HepG2 (cell line): ENCODE measurements around the gene GLRX5. TPM values are rescaled to one million over a fixed set of nuclear protein-coding genes. Genes with fewer than 3 reads are reported as not detected.

ENCODE experiments used
- ATAC-seq: fragments of 200-7000 bp; cut with Tn5 transposase; 3 replicates; pipeline ENCODE4 v1.9.1; 2020; ENCODE audit warnings: mild to moderate bottlenecking, moderate library complexity
- BruUV-seq: library from RNA; stranded (reverse); fragments of 400-500 nt; replicated peaks from 2 replicates; lab custom pipeline; 2021; lab: Mats Ljungman, UMichigan
- CTCF ChIA-PET: fragments of 300-600 bp; formaldehyde crosslinking; extraction: SDS; loops from one replicate; lab custom pipeline; 2021; ENCODE audit warnings: low total read pairs, inconsistent platforms, low intra/inter-chr PET ratio; lab: Yijun Ruan, JAX
- POLR2A ChIA-PET: fragments of 350-600 bp; sonication (Branson Sonifier 250); formaldehyde crosslinking; loops from one replicate; lab custom pipeline; 2020; ENCODE audit warnings: antibody characterized with exemption, inconsistent platforms; lab: Yijun Ruan, JAX
- DNase-seq: peaks from one replicate; pipeline ENCODE4 v3.0.0-alpha.2; 2015; ENCODE audit warnings: low spot score
- FAIRE-seq: peaks from 3 replicates; lab custom pipeline; 2011; peaks lifted over from hg19 to GRCh38; lab: Jason Lieb, UNC
- H2AFZ ChIP-seq: one replicate; pipeline ENCODE4 v1.6.1; 2011; ENCODE audit warnings: low read length, inconsistent platforms
- H3K27ac ChIP-seq: fragments of 300-600 bp; 3 replicates; pipeline ENCODE4 v1.8.0; 2011; ENCODE audit warnings: mixed run types, mild to moderate bottlenecking, mixed read lengths, low read length, inconsistent platforms; ENCODE audit not compliant: insufficient read depth; ENCODE audit errors: extremely low read length
- H3K27me3 ChIP-seq, 2 experiments: fragments of 200-600 bp in 1 of 2; 2 replicates in 1 of 2; 3 replicates in 1 of 2; pipeline versions ENCODE4 v1.6.0 to v1.8.0; 2011; ENCODE audit warnings: low read length in 2 of 2, mild to moderate bottlenecking in 2 of 2, moderate library complexity in 2 of 2, inconsistent platforms in 1 of 2; ENCODE audit not compliant: insufficient read depth in 2 of 2, control insufficient read depth in 1 of 2
- H3K36me3 ChIP-seq, 2 experiments: fragments of 200-600 bp in 1 of 2; replicated peaks in 1 of 2; 2 replicates in 1 of 2; 3 replicates in 1 of 2; pipeline versions ENCODE4 v1.5.1 to v1.8.0; 2011; ENCODE audit warnings: low read length in 2 of 2, inconsistent platforms in 1 of 2; ENCODE audit not compliant: insufficient read depth in 2 of 2, control insufficient read depth in 1 of 2
- H3K4me1 ChIP-seq: 2 replicates; pipeline ENCODE4 v1.5.1; 2012; ENCODE audit warnings: low read length, inconsistent platforms; ENCODE audit not compliant: insufficient read depth
- H3K4me2 ChIP-seq: 2 replicates; pipeline ENCODE4 v1.6.0; 2011; ENCODE audit warnings: low read depth, low read length, inconsistent platforms
- H3K4me3 ChIP-seq, 3 experiments: fragments of 200-600 bp in 1 of 3; sonication (generic), shearing (Covaris generic) in 1 of 3; replicated peaks in 1 of 3; 2 replicates each; pipeline ENCODE4 v1.5.1; 2011 to 2016; ENCODE audit warnings: low read length in 3 of 3, inconsistent platforms in 2 of 3, low read depth in 2 of 3, mild to moderate bottlenecking in 2 of 3, control low read depth in 1 of 3, mixed read lengths in 1 of 3; ENCODE audit not compliant: insufficient read depth in 1 of 3
- H3K79me2 ChIP-seq: one replicate; pipeline ENCODE4 v1.6.1; 2011; ENCODE audit warnings: low read length, inconsistent platforms; ENCODE audit not compliant: insufficient read depth
- H3K9ac ChIP-seq: 2 replicates; pipeline ENCODE4 v1.6.0; 2011; ENCODE audit warnings: mild to moderate bottlenecking, low read depth, low read length, inconsistent platforms; ENCODE audit not compliant: insufficient read depth
- H3K9me3 ChIP-seq: 2 replicates; pipeline ENCODE4 v1.5.1; 2012; ENCODE audit warnings: mild to moderate bottlenecking, low read length
- H4K20me1 ChIP-seq: 2 replicates; pipeline ENCODE4 v1.6.0; 2011; ENCODE audit warnings: inconsistent platforms, mild to moderate bottlenecking, low read length, moderate library complexity; ENCODE audit not compliant: insufficient read depth
- CEBPG ChIP-seq: IDR thresholded peaks from 2 replicates; pipeline ENCODE4 v1.6.1; 2016
- EP300 ChIP-seq, 3 experiments: sonication (generic) in 1 of 3; formaldehyde crosslinking in 1 of 3; IDR thresholded peaks; 2 replicates each; pipeline versions ENCODE4 v1.5.1 to v1.6.1; 2011 to 2020; ENCODE audit warnings: low read depth in 2 of 3, low read length in 2 of 3, borderline replicate concordance in 1 of 3, improper control_type of control experiment in 1 of 3, mild to moderate bottlenecking in 1 of 3, missing genetic modification reagents in 1 of 3, moderate library complexity in 1 of 3
- FOXO1 ChIP-seq: sonication (generic); formaldehyde crosslinking; IDR thresholded peaks from 2 replicates; pipeline ENCODE4 v1.4.0; 2020; ENCODE audit warnings: missing genetic modification reagents
- FOXP4 ChIP-seq: sonication (generic); formaldehyde crosslinking; IDR thresholded peaks from 2 replicates; pipeline ENCODE4 v1.4.0; 2020; ENCODE audit warnings: missing genetic modification reagents
- MAFF ChIP-seq: IDR thresholded peaks from 2 replicates; pipeline ENCODE4 v1.6.1; 2011; ENCODE audit warnings: low read depth, low read length, improper control_type of control experiment
- NR2F2 ChIP-seq: IDR thresholded peaks from 2 replicates; pipeline ENCODE4 v1.6.1; 2012; ENCODE audit warnings: low read depth, inconsistent platforms, borderline replicate concordance
- ZBTB38 ChIP-seq: sonication (generic); formaldehyde crosslinking; IDR thresholded peaks from 2 replicates; pipeline ENCODE4 v1.5.1; 2020; ENCODE audit warnings: mild to moderate bottlenecking, missing genetic modification reagents
- ZNF362 ChIP-seq: sonication (generic); formaldehyde crosslinking; IDR thresholded peaks from 2 replicates; pipeline ENCODE4 v1.4.0; 2020; ENCODE audit warnings: missing genetic modification reagents, mild to moderate bottlenecking, borderline replicate concordance
- ZSCAN21 ChIP-seq: sonication (generic); formaldehyde crosslinking; IDR thresholded peaks from 2 replicates; pipeline ENCODE4 v1.8.0; 2022; ENCODE audit warnings: mild to moderate bottlenecking, missing genetic modification reagents, moderate library complexity, borderline replicate concordance
- WGBS: methylation state at CpG from one replicate; pipeline ENCODE4 v1.1.6; 2017; ENCODE audit warnings: low lambda C conversion rate; 5-methylcytosine and 5-hydroxymethylcytosine counted together
- in situ Hi-C: cut with HindIII; loops from 2 replicates; pipeline ENCODE4 v1.10.0; 2017; ENCODE audit warnings: low pct_unique_long_range_greater_than_20kb; ENCODE audit not compliant: extremely low pct_ligation_motif_present
- intact Hi-C: fragments of 100-400 bp; cut with micrococcal nuclease; formaldehyde crosslinking; loops from one replicate; pipeline ENCODE4 v1.10.0; 2022; ENCODE audit not compliant: unreplicated experiment
- polyA plus RNA-seq, 8 experiments: library from polyadenylated mRNA; depleted of rRNA in 3 of 8; stranded (reverse) in 7 of 8; unstranded in 1 of 8; fragments of >200 nt; fragmentation: Illumina TruSeq in 4 of 8; extraction: Trizol in 4 of 8; gene quantifications; 2 replicates each; pipeline versions ENCODE4 v1.2.1 to v1.2.3, GENCODE V29; 2011 to 2016; ENCODE audit warnings: low read depth in 4 of 8, missing spikeins in 1 of 8, mixed read lengths in 1 of 8; ENCODE audit not compliant: insufficient read depth in 1 of 8
- total RNA-seq, 5 experiments: library from RNA; depleted of rRNA; stranded (reverse); fragments of >200 nt; fragmentation: Illumina TruSeq; extraction: Trizol; gene quantifications; 2 replicates each; pipeline ENCODE4 v1.2.3, GENCODE V29; 2016; ENCODE audit warnings: low read depth in 1 of 5

Gene GLRX5
- total and polyA plus RNA-seq, 2 of the 13 experiments (the other 11 are each of a cell fraction or from before 2014, with no cell fraction given): 122 to 146 TPM

- TF ChIP-seq EP300 (IDR thresholded peaks at IDR 0.05; ENCODE audit: low read depth in 2 of 2, low read length in 2 of 2): peak in 1 of 2 experiments; percentile 44; a peak in 1 of 4 replicates
- TF ChIP-seq EP300 (CRISPR knock-in tag; IDR thresholded peaks at IDR 0.05; ENCODE audit: borderline replicate concordance): no peak
- TF ChIP-seq ZNF362: peak; percentile 26; the same call in 1 of the 2 replicates
- 0 out of 2 replicates have a peak, but pooled peaks have one; percentile 14 for TF ChIP-seq FOXP4
- TF ChIP-seq NR2F2: peak; percentile 61; the same call in 1 of the 2 replicates
- TF ChIP-seq FOXO1 (CRISPR knock-in tag): no peak
- TF ChIP-seq ZSCAN21 (CRISPR knock-in tag): no peak
- peak; percentile 88 for TF ChIP-seq CEBPG (CRISPR knock-in tag)
Observed at GRCh38 chr14:95521001-95521400, 13.8 kb upstream of the GLRX5 start (continued).

- no peak for FAIRE-seq
- in situ Hi-C loops: no loop called here
- Histone ChIP-seq H3K4me1 (peaks cover 100% of the 10 kb centered on the region), H3K9ac (peak overlapping the region; percentile 91; the same call in 1 of the 2 replicates), H3K27me3 (no peaks in the 10 kb centered on the region), H3K9me3 (no peaks in the 10 kb centered on the region), H3K79me2 (peaks cover 9% of the 10 kb centered on the region), H2AFZ (no peak overlapping the region), H4K20me1 (no peaks in the 10 kb centered on the region), H3K4me2 (peak overlapping the region; percentile 95; the same call in 1 of the 2 replicates), H3K27ac (peak overlapping the region; percentile 99), H3K36me3 (no peaks in the 10 kb centered on the region), H3K4me3 (no peak overlapping the region)
- ATAC-seq: no peak
- intact Hi-C loops: loop anchor here (5.0 kb wide), 1 partner anchor 35 kb away; no protein-coding TSS in a partner anchor
- no TSS peak for BruUV-seq
- CTCF ChIA-PET: no interaction called here
- no peak for DNase-seq
- POLR2A ChIA-PET: interaction anchor here (3.0 to 6.2 kb wide), 4 partner anchors 13 to 77 kb away, joined by 20 to 129 read pairs (median 100); partner anchors contain the start of gene GLRX5
- WGBS: 97% methylated on average over 11 of the region's 11 CpGs
- 0 out of 2 replicates have a peak, but pooled peaks have one; percentile 34 for TF ChIP-seq ZBTB38 (CRISPR knock-in tag)
- no peak for TF ChIP-seq MAFF
Observed at GRCh38 chr14:95522116-95522515, 12.7 kb upstream of the GLRX5 start.
